HG02642 (cell line): ENCODE results near the gene TPM1.

Experiments
- ATAC-seq: cut with Tn5 transposase; IDR thresholded peaks from one replicate; pipeline ENCODE4 v1.9.1; 2021; ENCODE audit warnings: mild to moderate bottlenecking; ENCODE audit not compliant: unreplicated experiment, poor library complexity

The TPM1 gene

DNA sequence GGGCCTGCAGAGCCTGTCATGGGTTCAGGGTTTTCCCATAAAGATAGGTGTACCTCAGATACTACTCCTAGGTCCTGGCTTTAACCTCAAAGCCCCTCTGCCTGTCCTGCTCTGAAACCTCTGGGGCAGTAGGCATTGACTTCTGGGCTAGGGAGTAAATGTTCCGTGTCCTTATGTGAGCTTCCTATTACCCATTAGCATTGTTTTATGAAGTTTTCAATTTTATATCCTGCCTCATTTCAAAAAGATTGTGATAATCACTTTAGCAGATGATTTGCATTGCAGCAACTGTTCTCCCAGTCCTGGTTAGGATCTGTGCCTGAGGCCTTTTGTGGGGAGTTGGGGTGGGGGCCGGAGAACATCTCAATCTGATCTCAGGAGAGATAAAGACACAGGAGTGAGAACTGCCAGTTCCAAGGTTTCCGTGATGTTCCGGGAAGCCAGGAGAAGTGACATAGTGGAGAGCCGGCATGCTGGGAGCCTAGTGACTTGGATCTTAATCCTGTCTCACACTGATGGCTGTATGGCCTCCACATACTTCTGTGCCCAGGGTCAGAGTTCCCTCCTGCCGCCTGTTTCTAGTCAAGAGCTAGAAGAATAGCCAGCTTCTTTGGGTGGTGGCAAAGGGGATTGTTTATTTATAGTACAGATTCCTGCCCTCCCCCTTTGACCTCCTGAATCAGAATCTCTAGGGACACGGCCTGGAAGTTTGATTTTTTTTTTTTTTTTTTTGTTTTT lies 10.6 kb downstream of the TPM1 start:
- no peak for ATAC-seq

DNA sequence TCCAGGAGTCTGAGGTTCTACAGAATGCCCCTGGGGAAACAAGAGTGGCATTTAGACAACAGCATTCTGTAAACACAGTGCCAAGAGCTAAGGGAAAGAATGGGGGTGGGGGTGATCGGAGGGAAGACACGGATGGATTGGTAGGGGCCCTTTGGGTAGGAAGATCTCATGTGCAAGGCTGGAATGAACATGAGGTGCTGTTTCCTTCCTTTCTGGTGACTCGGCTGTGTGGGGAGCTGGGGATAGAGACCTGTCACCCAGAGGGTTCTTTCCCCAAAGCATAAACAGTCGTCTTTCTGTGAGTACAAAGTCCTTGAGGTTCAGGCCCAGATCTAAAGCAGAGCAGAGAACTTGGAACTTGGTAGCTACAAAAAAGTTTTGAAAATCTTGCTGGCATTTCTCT lies 11.7 kb downstream of the TPM1 start:
- ATAC-seq, result no peak

DNA sequence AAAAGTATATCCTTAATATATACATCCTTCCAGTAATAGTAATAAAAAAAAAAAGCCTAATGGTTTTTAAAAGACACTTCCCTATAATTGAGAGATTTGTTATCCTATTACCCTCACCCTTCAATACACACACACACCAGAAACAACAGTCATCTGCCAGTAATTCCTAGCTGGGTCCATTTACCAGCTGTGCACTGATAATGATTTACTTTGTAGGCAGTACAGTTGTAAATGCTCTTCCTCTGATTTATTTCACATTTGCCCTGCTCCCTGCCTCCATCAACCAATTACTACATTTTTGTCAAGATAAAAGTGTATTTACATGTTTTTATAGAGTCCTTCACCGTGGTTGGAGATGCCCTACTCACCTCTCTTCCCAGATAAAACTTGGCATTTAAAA lies 12.4 kb downstream of the TPM1 start:
- no peak for ATAC-seq

DNA sequence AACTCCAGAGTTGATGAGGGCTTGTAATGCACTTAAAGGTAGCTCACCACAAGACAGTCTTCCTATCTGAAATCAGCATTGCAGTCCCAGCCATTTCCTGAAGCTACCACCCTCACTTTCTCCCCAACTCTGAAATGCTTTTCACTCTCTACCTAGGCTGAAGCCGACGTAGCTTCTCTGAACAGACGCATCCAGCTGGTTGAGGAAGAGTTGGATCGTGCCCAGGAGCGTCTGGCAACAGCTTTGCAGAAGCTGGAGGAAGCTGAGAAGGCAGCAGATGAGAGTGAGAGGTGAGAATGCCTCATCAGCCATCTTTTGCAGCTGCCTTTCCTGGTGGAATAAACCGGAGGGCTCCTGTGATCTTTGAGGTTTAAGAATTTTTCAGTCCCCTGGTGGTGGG lies 14.3 kb downstream of the TPM1 start:
- no peak for ATAC-seq

DNA sequence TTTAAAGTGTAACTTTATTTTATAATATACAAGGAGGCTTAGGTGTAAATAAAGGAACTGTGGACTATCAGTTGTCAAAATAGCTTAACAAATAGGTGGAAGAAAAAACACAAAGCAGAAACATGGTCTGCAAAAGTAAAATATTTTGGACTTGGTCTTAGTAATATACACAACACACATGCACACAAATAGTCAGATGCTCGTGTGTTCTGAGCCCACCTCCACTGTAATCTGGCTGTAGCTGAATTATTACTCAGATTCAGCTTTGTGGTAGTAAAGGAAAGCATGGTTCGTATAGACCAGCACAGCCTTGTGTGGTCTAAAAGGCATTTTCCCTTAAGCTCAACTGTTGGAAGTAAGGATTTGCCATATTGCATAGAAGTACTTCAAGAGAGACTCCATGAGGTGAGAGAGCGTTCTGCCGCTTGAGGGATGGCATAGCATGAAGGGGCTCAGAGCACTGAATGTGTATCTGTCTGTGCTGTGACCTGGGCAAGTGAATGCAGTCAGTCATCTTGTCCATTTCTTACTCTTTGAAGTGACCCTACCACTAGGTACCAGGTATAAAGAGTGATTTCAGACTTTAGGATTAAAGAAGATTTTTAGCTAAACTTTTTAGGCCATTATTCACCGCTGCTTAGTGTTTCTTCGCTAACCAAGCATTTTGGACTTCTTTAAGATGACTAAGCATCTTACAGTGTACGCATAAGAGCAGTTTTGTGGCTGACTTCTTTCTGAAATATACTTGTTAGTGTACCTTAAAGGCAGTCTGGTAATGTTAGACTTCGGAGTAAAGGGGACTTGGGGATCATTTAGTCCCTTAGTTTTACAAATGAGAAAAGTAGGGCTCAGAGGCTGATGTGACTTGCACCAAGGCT lies 15.2 kb downstream of the TPM1 start:
- no peak for ATAC-seq

DNA sequence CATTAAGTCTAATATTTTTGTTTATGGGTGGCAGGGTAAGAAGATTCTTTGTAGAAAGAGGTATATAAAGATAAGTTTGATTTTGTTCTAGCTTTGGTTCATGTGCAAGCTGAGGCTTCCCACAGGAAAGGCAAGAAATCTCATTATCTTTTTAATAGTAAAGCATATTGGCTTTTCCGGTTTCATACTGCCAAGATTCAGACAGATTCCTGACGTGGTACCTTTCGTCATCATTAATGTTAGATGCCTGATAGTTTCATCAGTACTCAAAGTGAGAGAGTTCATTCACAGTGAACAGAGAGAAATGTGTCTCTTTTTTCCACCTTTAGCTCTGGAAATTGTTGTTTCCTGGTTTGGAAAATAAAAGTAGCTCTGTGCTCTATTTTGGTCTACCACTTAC lies 16.5 kb downstream of the TPM1 start:
- no peak for ATAC-seq

DNA sequence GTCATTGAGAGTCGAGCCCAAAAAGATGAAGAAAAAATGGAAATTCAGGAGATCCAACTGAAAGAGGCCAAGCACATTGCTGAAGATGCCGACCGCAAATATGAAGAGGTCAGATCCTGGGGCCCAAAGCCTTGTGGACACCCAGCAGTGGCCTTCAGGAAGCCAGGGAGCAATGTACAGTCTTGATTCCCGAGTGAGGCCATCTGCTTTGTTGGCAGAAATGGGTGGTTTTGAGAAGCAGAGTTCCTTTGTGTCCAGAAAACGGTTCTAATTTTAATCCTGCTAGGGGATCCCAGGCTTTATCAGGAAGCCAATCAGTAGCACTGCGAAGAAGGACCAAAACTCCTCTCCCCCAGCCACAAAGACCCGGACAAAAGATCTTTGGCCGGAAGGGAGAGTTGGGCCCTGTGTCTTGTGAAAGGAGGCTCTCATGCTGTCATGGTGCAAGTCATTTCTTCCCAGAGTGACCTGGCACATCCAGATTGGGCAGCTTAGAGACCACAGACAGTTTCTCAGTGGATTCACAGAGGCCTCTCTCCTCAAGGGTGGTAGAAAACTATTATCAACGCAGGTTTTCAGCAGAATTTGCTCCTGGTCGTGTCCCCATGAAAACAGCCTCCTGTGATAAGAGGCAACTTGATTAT lies 17.1 kb downstream of the TPM1 start:
- ATAC-seq, result no peak

DNA sequence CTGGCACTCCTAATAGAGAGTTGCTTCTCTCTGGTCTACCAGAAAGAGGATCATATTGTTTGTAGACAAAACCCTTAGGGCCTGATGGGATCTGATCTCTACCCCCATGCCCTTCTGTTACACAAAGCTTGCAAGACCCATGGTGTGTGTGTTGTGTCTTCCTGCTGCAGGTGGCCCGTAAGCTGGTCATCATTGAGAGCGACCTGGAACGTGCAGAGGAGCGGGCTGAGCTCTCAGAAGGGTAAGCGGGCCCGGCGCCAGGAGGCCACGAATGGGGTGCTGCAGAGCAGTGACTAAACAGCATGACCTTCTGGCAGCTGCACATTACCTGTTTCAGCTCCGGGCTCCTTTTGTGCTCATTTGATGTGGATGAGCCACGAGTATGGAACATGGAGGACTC lies 18.2 kb downstream of the TPM1 start:
- ATAC-seq, result no peak

DNA sequence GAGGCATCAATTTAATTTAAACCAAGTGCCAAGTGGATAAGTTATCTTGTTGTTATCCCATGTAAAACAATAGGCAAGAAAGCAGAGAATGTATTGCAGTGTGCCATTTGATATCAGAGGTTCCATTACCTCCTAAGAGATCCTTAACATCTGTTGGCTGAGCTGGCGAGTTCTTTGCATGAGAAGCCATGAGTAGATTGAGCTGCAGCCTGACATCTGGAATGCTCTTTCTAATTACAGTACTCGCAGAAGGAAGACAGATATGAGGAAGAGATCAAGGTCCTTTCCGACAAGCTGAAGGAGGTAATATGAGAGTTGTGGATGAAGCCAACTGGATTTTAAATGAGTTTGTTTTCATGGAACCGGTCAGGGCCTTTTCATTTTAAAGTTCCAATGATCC lies 19.4 kb downstream of the TPM1 start:
- no peak for ATAC-seq

DNA sequence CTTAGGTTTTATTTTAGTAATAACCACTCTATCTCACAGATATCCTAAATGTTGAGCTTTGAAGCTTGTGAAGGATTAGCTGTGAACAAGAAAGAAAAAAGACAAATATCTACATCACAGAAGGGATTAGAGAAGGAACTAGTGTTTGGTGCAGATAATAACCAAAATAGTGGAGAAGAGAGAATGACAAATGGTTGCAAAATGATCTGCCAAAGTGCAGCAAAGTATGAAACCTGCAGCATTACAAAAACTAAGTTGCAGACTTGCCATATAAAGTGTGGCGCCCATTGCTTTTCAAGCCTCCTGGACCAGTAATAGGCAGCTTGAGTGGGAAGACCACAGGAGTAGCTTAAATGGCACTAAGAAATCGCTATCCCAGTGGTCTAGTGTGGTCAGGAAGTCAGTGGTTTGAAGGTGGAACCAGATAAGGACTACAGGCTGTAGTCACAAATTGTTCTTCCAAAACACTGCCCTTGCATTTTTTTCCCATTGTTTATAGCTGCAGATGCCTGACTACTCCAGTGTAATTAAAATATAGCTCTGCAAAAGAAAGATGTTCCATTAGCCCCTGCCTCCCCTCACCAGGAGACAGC lies 20.7 kb downstream of the TPM1 start:
- no peak for ATAC-seq

DNA sequence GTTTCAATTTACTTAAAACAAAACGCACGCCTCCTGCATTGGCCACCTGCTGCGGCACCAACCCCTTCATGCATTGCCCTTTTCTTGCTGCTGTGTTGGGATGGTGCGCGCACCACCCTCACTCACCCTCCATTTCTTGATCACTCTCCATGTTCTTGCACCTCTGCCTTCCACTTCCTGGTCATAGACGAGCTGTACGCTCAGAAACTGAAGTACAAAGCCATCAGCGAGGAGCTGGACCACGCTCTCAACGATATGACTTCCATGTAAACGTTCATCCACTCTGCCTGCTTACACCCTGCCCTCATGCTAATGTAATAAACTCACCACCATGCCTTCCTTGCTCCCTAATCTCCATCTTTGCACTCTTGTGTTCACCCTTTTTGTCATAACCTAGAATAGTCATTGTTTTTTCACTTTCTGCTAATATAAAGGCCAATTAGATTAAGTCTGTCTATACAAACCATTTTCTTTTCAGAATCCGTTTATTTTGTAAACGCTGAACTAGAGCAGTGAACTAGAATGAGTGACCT lies 21.4 kb downstream of the TPM1 start:
- no peak for ATAC-seq

DNA sequence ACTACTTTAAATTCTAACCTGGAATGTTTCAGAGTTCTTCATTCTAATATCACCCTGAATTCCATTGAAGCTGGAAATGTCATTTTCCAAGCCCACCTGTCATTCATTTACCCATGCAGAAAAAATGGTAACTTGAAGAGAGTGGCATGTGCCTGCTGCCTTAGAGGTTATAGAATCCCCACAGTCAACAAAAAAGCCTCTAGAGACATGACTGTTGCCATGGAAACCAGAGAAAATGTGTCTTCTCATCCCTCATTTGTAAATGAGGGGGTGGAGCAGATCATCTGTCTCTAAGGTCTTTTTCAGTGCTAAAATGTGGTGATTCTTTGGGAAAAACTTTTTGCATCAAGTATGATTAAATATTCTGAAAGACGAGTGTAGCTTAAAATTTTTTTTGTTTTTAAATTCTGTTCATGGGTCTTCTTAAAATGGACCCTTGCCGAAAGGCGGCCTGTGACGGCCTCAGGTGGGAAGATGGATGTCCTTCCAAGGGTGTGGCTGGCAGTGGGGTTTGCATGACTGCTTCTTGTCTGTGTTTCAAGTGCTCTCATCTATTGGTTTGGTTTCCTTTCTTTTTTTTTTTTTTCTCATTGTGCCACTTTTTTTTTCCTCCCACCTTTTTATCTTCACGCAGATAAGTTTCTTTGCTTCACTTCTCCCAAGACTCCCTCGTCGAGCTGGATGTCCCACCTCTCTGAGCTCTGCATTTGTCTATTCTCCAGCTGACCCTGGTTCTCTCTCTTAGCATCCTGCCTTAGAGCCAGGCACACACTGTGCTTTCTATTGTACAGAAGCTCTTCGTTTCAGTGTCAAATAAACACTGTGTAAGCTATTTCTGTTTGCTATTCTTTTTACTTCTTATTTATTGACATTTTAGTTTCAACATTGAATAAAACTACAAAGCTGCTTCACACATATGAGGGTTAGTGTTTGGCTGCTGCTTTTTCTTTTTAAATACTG lies 23.0 kb downstream of the TPM1 start:
- no peak for ATAC-seq

DNA sequence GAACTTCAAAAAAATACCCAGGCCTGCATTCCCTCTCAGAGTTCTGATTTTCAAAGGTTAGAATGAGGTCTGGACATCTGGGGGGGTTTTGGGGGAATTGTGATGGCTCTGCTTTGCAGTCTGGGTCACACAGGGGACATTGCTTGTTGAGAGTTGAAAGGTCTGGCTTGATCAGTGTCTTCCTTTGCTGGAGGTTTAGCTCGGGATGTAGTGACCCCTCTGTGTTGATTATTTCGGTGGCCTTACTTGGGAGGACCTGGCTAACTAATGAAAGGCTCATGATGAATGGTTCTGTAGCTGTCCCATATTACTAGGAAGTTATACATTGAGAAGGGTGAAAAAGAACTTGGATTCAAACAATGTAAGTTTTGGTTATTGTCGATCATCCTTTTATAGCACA lies 23.7 kb downstream of the TPM1 start:
- ATAC-seq, result no peak

DNA sequence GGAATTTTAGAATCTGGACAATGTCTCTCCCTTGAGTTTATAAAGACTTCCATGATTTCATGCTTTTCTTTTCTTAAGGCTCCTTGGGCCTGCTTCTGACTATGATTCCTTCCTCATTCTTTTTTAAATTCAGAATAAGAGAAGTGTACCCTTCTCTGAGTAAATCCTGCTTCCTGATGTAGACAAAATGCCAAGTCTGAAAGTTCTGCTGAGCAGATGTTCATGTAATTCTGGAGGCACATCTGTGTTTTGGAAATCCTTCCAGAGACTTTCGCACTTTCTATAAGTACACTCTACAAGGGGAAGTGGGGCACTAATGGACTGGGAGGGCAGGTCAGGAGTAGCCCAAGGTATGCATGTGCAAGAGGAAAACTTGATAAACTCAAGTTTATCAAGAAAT lies 24.8 kb downstream of the TPM1 start:
- no peak for ATAC-seq

DNA sequence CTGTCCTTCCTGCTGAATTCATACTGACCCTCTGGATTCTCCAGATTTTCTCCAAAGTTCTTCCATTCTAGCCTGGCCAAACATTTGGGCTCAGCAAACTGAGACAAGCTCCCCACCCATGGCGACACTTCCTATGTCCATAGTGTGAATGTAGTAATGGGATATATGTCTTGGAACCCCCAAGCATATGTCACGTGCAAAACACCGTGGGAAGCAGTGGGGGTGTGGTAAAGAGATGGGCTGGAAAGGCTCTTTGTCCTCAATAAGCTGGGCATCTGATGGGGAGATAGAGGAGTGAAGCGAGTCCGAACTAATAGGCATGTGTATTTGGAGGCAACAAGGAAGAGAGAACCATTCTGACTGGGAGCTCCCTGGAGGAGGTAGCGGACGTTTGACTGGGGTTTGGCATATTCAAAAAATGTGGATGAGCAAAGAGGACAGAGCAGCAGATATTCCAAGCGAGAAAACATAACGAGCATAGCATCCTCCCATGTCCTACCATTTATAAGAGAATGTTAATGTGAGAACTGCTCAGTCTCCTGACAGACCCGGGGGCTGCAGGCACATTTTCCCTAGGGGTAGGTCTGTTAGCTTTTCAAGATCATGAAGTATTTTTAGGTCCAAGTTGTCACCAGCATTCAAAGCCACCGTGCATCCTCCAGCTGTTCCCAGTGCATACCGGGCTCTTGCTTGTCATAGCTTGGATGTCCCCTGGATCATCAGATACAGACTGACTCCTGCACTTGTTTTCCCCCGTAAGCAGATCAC lies 25.6 kb downstream of the TPM1 start:
- ATAC-seq, result no peak

DNA sequence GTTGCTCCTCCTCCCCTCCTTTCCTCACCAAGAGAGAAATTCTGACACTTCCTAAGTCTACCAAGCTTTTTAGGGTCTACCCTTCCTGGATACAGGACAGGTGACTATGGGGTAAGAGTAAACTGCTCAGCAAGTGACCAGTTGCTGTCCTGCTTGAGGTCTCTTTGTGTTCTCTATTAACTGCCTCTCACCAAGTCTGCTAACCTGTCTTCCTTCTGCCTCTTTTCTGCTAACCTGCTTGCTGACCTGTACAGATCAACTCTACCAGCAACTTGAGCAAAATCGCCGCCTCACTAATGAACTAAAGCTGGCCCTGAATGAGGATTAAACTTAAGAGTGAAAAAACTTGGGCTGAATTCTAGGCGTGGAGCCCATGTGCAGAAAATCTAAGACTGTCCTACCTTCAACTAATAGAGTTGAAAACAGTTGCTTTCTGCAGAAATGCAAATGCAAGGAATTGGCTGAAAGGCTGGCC lies 27.1 kb downstream of the TPM1 start:
- ATAC-seq, result no peak

DNA sequence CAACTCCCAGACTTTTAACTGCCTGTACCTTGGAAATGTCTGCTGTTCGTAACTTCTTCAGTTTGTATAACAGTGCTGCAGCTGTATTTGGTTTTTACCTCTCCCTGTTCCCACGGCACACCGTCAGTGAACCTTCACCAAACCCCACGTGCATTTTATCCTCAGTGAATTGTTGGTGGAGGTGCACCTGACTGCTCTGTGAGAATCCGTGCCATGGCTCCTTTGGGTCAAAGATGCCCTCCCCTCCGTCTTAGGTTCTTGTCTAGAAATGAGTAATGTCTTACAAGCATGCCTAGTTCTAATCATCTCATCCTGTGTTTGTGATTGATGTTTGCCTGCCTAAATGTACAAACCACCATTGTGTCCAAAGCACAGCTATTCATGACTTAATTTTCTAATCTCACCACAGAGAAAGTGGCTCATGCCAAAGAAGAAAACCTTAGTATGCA lies 28.2 kb downstream of the TPM1 start:
- ATAC-seq, result no peak

DNA sequence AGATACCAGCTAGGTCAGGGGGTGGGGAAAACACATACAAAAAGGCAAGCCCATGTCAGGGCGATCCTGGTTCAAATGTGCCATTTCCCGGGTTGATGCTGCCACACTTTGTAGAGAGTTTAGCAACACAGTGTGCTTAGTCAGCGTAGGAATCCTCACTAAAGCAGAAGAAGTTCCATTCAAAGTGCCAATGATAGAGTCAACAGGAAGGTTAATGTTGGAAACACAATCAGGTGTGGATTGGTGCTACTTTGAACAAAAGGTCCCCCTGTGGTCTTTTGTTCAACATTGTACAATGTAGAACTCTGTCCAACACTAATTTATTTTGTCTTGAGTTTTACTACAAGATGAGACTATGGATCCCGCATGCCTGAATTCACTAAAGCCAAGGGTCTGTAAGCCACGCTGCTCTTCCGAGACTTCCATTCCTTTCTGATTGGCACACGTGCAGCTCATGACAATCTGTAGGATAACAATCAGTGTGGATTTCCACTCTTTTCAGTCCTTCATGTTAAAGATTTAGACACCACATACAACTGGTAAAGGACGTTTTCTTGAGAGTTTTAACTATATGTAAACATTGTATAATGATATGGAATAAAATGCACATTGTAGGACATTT lies 28.9 kb downstream of the TPM1 start:
- no peak for ATAC-seq
